NCI-H1417 (cell line): ENCODE results near the gene PTPRR.

Experiments
- DNase-seq, 3 experiments: peaks; one replicate each; lab custom pipeline; 2025; lab: John Stamatoyannopoulos, UW

PTPRR gene

GRCh38 chr12:70695361-70696023 lies 225.0 kb downstream of the PTPRR start:
- DNase-seq, result peak in 1 of 3 experiments; percentile 13

DNA sequence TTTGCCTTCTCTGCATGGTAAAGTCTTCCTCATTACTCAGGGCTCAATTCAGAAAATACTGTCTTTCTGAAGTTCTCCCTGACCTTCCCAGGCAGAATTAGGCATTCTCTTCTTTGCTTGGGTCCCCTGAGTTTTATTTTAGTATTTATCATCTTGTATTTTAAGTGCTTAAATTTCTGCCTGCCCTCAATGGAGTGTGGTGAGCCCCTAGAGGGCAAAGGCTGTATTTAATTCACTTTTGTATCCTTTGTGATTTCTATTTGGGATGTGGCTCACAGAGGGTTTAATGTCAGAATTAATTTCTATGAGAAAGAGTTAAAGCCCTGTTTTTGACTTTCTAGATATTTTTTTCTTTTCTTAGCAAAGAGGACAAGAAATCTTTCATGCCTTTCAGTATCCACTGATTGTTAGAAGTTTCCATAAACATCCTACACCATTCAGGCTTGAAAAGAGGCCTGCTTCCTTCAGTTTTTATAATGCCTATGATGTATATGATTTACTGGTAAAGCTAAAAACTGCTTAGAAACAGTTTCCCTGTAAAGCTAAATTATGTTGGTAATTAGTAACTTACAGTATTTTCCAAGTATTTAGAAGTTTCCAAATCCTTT lies 227.8 kb downstream of the PTPRR start:
- DNase-seq, result peak in 1 of 3 experiments; percentile 28

DNA sequence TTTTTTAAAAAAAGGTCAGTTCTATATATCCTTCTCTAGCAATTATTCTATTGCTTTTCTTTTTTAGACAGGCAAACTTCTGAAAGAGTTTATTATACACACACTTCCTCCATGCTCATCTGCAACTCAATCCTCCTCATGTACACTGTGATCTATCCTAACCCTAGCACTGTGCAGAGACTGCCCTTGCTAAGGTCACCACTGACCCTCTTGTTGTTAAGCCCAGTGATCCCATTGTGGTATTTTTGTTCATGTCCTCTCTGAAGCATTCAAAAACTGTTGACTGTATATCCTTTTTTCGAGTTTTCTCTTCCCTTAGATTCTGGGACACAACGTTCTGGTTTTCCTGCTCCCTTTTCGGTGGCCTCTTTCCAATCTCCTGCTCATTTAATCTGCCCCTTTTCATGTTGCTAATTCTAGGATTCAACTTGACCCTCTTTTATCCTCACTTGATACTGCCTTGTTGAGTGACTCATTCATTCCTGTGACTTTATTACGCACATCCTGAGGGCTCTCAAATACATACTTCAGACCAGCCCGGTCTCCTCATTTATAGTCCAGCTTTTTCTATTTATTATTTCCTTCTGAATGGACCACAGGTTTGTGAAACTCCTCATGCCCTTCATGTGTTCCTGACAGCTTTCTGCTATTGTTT lies 229.4 kb downstream of the PTPRR start:
- DNase-seq, result no peak

- DNase-seq, result no peak
Measured at GRCh38 chr12:70686907-70687306, 233.6 kb downstream of the PTPRR start.

GRCh38 chr12:70686299-70686698 lies 234.2 kb downstream of the PTPRR start:
- DNase-seq, result no peak

- no peak for DNase-seq
Measured at GRCh38 chr12:70683976-70684375, 236.6 kb downstream of the PTPRR start.

DNA sequence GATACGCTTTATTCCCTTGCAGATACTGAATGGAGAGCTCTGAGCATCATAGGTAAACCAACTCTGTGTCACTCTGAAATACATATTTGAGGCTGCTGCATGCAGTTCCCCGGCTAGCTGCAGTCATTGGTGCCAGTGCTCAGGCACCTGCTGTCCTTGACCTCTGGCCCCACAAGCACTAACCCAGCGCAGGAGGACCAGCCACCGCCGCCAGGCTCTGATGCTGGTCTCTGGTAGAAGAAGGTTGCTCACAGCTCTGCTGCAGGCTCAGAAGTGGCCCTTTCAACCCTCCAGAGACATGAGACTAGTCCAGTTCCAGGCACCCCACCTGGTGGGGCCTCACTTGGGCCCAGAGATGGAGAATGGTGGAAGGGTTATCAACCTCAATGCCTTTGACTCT lies 248.8 kb downstream of the PTPRR start:
- peak in 1 of 3 experiments; percentile 41 for DNase-seq

GRCh38 chr12:70670948-70671347 lies 249.6 kb downstream of the PTPRR start:
- no peak for DNase-seq

DNA sequence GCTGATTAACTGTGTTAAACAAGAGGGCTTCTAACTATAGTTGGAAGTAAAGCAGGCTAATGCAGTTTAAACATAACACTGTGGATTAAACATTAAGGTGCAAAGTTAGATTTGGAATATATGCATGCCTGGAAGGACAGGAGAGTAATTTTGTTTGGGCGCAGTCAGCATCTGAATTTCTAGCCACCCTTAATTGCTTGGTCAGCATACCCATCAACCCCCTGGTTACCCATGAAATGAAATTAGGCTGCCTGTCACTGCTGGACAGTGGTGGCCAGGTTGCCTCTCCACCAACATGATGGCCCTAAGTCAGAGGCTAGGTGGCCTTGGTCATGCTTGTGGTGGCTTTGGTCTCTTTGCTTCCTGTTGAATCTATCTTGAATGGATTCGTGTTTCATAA lies 253.3 kb downstream of the PTPRR start:
- DNase-seq, result no peak

DNA sequence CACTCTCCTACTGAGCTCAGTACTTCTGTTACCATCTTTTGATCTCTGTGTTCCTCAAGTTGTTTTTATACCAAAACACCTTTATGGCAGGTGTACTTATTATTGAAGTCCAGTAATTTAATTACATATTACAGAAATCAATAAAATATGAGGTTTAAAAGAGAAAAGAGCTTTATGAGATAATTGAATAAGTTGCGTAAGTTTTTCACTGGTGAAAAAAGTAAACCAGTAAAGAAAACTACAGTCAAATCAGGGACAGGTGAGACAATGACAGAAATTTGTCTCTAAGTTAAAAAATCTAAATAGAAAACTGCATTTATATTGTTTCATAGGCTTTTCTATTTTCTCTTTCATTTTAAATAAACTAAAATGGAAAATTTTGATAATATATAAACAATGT lies 254.2 kb downstream of the PTPRR start:
- DNase-seq, result no peak

- peak in 2 of 3 experiments; percentile 40 to 72 for DNase-seq
Measured at GRCh38 chr12:70664465-70664881, 256.1 kb downstream of the PTPRR start.

DNA sequence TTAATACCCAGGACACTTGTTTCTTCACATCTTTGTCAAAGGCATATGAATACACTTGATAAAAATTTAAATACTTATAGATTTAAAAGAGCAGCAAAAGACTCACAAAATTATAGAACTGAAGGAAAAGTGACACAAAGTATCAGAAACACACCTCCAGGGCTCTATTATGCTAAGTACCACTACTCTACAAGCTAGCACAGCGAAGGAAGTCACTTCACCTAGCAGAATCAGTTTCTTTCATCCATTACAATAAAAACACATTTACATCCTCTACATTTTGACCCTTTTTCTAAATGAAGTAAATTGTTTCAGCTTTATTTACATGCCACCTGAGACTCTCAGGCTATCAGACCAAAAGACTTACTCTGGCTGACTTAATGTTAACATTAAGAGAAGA lies 256.7 kb downstream of the PTPRR start:
- no peak for DNase-seq

GRCh38 chr12:70661466-70662161 lies 258.9 kb downstream of the PTPRR start:
- no peak for DNase-seq

GRCh38 chr12:70660620-70661219 lies 259.8 kb downstream of the PTPRR start:
- DNase-seq, result no peak

DNA sequence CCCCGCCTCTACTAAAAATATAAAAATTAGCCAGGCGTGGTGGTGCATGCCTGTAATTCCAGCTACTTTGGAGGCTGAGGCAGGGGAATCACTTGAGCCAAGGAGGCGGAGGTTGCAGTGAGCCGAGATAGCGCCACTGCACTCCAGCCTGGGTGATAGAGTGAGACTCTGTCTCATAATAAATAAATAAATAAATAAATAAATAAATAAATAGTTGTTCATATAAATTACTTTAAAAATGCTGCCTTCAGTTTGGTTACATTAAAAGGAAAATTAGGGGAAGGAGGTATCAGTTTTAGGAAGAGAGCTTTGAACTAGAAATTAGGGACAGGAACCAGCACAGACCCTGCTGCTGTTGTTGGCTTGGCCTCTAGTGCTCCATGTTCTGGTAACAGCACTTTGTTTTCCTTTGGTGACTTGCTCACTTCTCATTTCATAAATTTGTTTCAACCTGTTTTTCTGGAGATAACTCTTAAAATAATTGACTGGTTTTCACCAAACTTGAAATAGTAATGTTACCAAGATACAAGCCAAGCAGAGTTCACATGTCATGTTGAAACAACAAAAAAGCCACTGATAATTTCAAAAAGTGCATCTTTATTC lies 260.4 kb downstream of the PTPRR start:
- DNase-seq, result no peak

DNA sequence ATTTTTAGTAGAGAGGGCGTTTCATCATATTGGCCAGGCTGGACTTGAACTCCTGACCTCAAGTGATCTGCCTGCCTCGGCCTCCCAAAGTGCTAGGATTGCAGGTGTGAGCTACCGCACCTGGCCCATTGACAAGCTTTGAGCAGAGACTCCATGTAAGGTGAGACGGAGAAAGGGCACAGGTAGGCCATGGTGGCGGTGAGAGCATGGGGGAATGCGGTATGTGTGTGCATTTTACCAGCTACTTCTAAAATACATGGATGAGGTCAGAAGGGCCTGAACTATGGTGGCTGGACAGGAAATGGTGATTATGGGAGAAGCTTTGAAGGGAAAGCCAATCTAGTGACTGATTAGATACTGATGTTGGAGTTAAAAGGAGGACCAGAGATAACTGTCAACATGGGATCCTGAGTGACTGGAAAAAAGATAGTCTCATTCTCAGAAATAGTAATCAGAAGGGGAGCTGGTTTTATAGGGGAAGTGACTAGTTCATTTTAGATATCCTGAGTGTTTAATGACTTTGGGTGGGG lies 261.4 kb downstream of the PTPRR start:
- no peak for DNase-seq

DNA sequence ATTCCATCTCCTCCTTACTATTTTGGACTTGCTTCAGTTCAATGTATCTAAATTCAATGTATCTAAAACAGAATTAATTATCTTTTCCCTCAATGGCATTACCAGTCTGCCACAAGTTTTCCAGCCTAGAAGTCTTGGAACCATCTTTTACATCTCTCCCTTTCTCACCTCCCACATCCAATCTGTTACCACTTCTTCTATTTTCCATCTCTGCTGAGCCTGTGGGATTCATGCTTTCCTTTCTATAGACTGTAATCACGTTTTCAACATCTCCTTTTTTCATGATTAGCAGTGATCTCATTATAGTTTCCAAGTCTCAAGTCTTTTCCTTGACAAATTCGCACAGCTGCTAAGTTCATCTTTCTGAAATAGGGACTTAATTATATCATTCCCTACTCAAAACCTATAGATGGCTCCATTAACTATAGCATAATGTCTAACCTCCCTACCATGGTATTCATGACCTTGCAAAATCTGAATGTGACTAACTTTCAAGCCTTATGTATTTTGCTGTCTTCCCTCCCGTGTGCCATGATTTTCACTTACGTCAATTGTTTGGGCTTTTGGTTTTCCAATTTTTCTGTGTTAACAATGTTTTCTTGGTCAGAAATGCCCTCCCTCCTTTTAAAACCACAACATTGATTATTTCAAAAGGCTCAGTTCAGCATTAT lies 262.8 kb downstream of the PTPRR start:
- no peak for DNase-seq

DNA sequence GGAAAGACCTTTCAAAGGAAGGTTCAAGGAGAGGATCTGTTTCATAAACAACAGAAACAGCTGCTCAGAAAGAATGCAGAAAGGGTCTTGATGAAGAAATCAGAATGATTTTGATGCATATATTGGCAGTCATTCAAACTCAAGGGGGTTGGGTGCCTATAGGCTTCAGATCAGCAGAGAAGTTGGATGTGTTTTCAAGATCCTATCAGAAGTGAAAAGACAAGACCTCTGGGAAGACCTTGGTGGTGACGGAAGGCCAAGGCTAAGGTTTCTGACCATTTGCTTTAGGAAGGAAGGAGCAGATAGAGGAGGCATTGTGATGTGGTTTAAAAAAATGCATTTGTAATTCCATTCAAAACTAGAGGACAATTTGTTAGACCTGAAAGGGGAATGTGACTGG lies 268.1 kb downstream of the PTPRR start:
- DNase-seq, result no peak

DNA sequence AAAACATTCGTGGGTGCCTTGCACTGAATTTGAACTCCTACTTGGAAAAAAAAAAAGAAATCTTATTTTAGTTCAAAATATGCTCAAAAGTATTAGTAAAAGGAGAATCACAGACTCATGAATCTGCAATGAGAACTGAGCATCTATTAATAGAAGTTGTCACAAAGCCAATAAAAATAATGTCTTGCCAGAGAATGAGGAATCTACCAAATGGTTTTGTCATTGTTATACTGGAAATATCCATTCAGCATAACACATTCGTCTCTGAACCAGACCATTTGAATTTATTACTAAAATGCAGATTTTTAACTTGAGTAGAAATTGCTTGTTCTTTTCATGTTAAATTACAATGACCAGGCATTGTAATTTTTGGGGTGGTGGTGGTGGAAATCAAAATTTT lies 271.7 kb downstream of the PTPRR start:
- no peak for DNase-seq

DNA sequence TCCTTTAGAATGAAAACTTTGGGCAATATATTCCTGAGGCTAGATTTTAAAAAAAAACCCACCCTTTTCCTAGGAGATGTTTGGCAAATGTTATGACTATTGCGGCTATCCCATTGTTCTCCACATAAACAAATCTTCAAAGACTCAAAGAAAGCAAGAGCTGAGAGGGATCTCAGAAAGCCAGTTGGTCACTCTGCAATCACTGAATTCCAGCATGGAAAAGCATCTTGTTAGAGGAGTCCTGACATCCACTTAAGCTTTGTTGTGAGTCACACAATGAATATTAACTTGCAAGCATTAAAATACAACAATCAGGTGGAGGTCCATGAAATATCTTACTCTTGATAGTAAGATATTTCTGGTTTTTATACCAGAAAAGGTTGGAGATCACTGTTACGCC lies 272.3 kb downstream of the PTPRR start:
- no peak for DNase-seq

GRCh38 chr12:70646850-70647249 lies 273.7 kb downstream of the PTPRR start:
- no peak for DNase-seq
